Activated CD8-positive, alpha-beta T cell treated with anti-CD3 and anti-CD28 coated beads, Interleukin-2, amount 10 ng/mL, durations not matched to agents 7 days and 5 days (primary cell): ENCODE measurements around the gene ECT2L. TPM values are rescaled to one million over a fixed set of nuclear protein-coding genes. Genes with fewer than 3 reads are reported as not detected.
A peak's percentile ranks its signal among the peaks of the same experiment; 100 is the strongest.

Source experiments
- ATAC-seq: fragments of 150-1000 bp; cut with Tn5 transposase; one replicate; pipeline ENCODE4 v1.10.0; 2021; ENCODE audit warnings: moderate library complexity
- CTCF ChIA-PET: fragments of 350-600 bp; sonication (Branson Sonifier 250); formaldehyde crosslinking; loops from one replicate; lab custom pipeline; 2021; ENCODE audit warnings: antibody characterized with exemption; lab: Charles Lee
- POLR2A ChIA-PET: fragments of 350-600 bp; sonication (Branson Sonifier 250); formaldehyde crosslinking; loops from one replicate; lab custom pipeline; 2021; ENCODE audit warnings: antibody characterized with exemption; lab: Charles Lee
- DNase-seq: peaks from one replicate; pipeline ENCODE4 v3.0.0-alpha.2; 2020
- H3K27ac Mint-ChIP-seq: one replicate; pipeline ENCODE4 v1.8.0; 2021; ENCODE audit warnings: mild to moderate bottlenecking, mixed read lengths
- H3K27me3 Mint-ChIP-seq: one replicate; pipeline ENCODE4 v1.8.0; 2021; ENCODE audit warnings: low read depth, mixed read lengths
- H3K36me3 Mint-ChIP-seq: one replicate; pipeline ENCODE4 v1.8.0; 2021; ENCODE audit warnings: low read depth, mixed read lengths
- H3K4me1 Mint-ChIP-seq: one replicate; pipeline ENCODE4 v1.8.0; 2021; ENCODE audit warnings: low read depth, mixed read lengths
- H3K4me3 Mint-ChIP-seq: one replicate; pipeline ENCODE4 v1.8.0; 2021; ENCODE audit warnings: mild to moderate bottlenecking, mixed read lengths
- H3K9me3 Mint-ChIP-seq: one replicate; pipeline ENCODE4 v1.8.0; 2022; ENCODE audit warnings: mixed read lengths; ENCODE audit not compliant: insufficient read depth
- total RNA-seq, 2 experiments: library from RNA; stranded (reverse); gene quantifications; one replicate each; pipeline ENCODE4 v1.2.3, GENCODE V29; 2021

The ECT2L gene
- total RNA-seq, 2 experiments from 2014 or later: not detected

DNA sequence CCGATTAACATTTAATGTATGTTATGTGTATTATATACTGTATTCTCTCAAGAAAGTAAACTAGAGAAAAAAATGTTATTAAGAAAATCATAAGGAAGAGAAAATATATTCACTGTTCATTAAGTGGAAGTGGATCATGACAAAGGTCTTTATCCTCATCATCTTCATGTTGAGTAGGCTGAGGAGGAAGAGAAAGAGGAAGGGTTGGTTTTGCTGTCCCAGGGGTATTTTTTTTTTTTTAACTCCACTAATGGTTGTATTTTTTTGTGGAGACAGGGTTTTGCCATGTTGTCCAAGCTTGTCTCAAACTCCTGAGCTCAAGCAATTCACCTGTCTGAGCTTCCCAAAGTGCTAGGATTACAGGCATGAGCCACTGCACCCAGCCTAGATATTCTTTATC is 11.0 kb downstream of the ECT2L start:
- Mint-ChIP-seq H3K36me3 (no peaks in the 10 kb centered on the region), H3K27me3 (peaks cover 6% of the 10 kb centered on the region), H3K27ac (no peak overlapping the region), H3K4me3 (no peak overlapping the region), H3K9me3 (no peaks in the 10 kb centered on the region), H3K4me1 (peaks cover 3% of the 10 kb centered on the region)
- DNase-seq: no peak
- no peak for ATAC-seq
- CTCF ChIA-PET: no interaction called here
- POLR2A ChIA-PET: no interaction called here

DNA sequence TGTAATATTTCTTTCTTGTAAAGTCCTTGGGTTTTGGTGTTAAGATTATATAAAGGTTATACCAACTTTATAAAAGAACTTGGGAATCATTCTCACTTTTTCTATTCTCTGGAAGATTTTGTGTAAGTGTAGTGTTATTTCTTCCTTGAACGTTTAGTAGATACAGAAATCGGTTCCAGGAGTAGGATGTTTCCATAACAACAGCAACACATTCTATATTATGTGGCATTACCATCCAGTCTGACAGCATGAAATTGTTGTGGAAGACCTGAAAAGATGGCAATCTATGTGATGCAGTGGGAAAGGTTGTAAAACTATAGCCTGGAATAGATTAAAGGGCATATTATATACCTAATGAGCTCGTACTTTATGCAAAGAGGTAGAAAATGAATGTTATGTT is 13.8 kb downstream of the ECT2L start:
- H3K9me3 Mint-ChIP-seq: no peaks in the 10 kb centered on the region
- no peak overlapping the region for H3K4me3 Mint-ChIP-seq
- H3K4me1 Mint-ChIP-seq: peaks cover 3% of the 10 kb centered on the region
- H3K27me3 Mint-ChIP-seq: peaks cover 6% of the 10 kb centered on the region
- ChIA-PET POLR2A (no interaction called here), CTCF (no interaction called here)
- H3K36me3 Mint-ChIP-seq: no peaks in the 10 kb centered on the region
- no peak for DNase-seq
- H3K27ac Mint-ChIP-seq: no peak overlapping the region
- no peak for ATAC-seq

DNA sequence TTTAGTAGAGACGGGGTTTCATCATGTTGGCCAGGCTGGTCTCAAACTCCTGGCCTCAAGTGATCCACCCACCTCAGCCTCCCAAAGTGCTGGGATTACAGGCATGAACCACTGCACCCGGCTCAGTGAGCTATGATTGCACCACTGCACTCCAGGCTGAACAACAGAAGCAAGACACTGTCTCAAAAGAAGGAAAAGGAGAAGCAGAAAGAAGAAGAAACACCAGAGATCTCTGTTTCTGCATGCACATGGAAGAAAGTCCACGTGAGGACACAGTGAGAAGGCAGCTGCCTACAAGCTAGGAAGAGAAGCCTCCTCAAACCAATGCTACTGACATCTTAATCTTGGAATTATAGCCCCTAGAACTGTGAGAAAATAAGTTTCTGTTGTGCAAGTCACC is 16.0 kb downstream of the ECT2L start:
- Mint-ChIP-seq H3K36me3 (no peaks in the 10 kb centered on the region), H3K9me3 (no peaks in the 10 kb centered on the region), H3K4me3 (no peak overlapping the region), H3K27me3 (peaks cover 3% of the 10 kb centered on the region), H3K4me1 (peaks cover 8% of the 10 kb centered on the region), H3K27ac (no peak overlapping the region)
- DNase-seq (no peak), ATAC-seq (no peak)
- POLR2A ChIA-PET: no interaction called here
- CTCF ChIA-PET: no interaction called here

DNA sequence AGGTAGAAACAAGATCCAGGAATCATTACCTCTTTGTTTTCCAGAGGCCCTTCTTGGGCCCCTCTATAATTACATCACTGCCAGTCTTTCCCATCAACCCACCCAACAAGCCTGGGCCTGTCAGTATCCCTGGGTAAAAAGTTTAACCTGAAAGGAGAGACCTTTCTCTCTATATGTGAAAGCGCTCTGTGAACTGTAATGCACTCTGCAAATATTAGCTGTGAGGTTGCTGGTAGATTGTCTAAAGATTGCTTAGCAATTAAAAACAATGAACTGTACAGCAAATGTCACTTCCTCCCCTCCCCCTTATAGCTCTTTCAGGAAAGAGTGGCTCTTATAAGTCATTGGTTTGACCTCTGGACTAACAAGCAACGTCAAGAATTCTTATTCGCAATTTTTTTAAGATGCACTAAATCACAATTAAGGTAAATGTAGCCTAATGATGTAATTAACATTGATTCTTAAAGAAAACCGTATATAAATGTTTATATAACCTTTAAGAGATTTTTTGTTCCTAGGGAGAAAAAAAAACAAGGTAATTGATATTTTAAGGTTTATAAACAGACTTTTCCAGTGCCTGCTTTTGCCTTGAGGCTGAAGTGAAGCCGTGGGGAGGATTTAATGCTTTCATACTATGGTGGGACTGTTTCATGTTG is 18.4 kb downstream of the ECT2L start:
- POLR2A ChIA-PET: no interaction called here
- DNase-seq (no peak), ATAC-seq (no peak)
- no peak overlapping the region for H3K27ac Mint-ChIP-seq
- H3K27me3 Mint-ChIP-seq: no peaks in the 10 kb centered on the region
- CTCF ChIA-PET: interaction anchor here (0.7 to 2.5 kb wide), 5 partner anchors 69 to 555 kb away, joined by 3 to 19 read pairs (median 14); partner anchors contain the start of gene REPS1
- H3K9me3 Mint-ChIP-seq: no peaks in the 10 kb centered on the region
- H3K4me1 Mint-ChIP-seq: peaks cover 25% of the 10 kb centered on the region
- H3K4me3 Mint-ChIP-seq: no peak overlapping the region
- no peaks in the 10 kb centered on the region for H3K36me3 Mint-ChIP-seq

DNA sequence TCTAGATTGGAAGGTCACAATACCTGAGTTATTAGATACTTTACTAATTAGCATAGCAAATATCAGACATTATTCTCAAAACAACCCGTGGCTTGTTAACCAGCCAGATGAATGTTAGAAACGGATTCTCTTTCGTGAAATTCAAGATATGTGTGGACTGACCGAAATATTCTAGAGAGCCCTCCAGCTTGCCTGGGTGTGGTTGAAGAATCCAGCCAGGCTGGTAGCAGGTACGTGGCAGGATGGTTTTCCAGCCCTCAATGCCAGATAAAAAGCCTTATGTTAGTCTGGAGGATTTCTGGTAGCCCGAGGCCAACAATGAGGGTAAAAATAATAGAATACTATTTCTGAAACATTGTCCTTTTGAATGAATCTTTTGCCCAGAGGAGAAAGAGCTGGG is 19.3 kb downstream of the ECT2L start:
- Mint-ChIP-seq H3K27ac (no peak overlapping the region), H3K9me3 (no peaks in the 10 kb centered on the region), H3K4me3 (no peak overlapping the region), H3K4me1 (peaks cover 27% of the 10 kb centered on the region), H3K27me3 (no peaks in the 10 kb centered on the region), H3K36me3 (no peaks in the 10 kb centered on the region)
- DNase-seq: no peak
- no peak for ATAC-seq
- CTCF ChIA-PET: interaction anchor here (0.6 to 2.8 kb wide), 22 partner anchors 10 to 560 kb away, joined by 3 to 19 read pairs (median 4); partner anchors contain the start of genes CCDC28A, CITED2, ECT2L and REPS1
- POLR2A ChIA-PET: no interaction called here

DNA sequence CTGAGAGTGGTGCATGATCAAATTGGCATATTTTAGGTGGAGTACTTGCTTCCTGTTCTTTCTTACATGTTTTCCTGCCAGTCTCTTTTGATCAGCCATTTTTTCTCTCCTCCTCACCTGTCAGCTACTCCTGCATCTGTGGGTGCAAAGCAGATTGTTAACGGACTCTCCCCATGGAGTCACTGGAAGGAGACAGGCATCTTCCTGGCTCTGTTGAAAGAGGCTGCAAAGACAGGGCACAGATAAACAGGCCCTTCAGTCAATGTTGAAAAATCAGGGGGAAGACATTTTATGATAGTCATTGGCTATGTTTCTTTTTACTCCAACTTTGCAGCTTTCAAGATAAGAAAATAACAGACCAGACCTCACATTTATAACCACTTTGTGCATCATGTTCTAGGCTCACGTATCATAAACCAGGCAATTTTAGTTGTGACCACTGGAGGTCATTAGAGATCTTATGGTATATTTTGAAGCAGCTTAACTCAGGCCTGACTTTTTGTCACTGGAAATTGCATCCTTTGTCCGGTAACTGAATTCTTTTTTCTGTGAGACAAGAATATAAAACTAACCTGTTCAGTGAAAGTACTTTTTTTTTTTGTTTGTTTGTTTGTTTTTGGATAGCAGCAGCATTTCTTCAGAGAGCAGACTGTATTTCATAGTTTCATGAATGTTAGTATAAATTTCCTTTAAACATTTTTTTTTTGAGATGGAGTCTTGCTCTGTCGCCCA is 20.1 kb downstream of the ECT2L start:
- no peaks in the 10 kb centered on the region for H3K36me3 Mint-ChIP-seq
- peaks cover 25% of the 10 kb centered on the region for H3K4me1 Mint-ChIP-seq
- H3K27me3 Mint-ChIP-seq: no peaks in the 10 kb centered on the region
- H3K27ac Mint-ChIP-seq: peak overlapping the region; percentile 32
- no peaks in the 10 kb centered on the region for H3K9me3 Mint-ChIP-seq
- CTCF ChIA-PET: interaction anchor here (0.6 to 2.8 kb wide), 38 partner anchors 9 to 717 kb away, joined by 3 to 19 read pairs (median 3); partner anchors contain the start of genes CCDC28A, CITED2, ECT2L and REPS1
- POLR2A ChIA-PET: interaction anchor here (0.7 kb wide), 1 partner anchor 447 kb away, joined by 4 read pairs; no protein-coding TSS in a partner anchor
- ATAC-seq (peak; percentile 85), DNase-seq (peak; percentile 25)
- H3K4me3 Mint-ChIP-seq: no peak overlapping the region

DNA sequence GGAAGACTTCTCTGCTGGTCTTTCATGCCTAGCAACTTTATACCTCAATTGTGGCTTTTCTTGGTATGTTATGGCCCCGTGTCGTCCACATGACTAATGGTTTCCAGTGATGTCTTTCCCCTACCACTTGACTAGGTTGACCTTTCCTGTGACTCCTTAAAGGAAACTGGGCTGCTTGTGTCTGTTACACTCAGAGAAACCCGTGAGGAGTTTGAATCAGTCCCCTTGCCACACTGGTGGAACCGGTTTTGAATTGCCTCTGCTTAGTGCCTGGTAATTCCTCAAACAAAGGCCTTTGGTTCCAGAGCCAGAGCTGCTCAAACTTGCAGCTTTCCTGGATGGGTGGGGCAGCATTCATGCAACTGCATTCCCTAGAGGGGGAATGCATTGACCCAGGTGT is 21.9 kb downstream of the ECT2L start:
- DNase-seq (peak; percentile 21), ATAC-seq (no peak)
- Mint-ChIP-seq H3K27me3 (no peaks in the 10 kb centered on the region), H3K9me3 (no peaks in the 10 kb centered on the region), H3K36me3 (no peaks in the 10 kb centered on the region), H3K4me1 (peaks cover 24% of the 10 kb centered on the region), H3K4me3 (no peak overlapping the region), H3K27ac (no peak overlapping the region)
- ChIA-PET CTCF (interaction anchor here (0.9 to 2.8 kb wide), 5 partner anchors 168 to 547 kb away, joined by 3 to 19 read pairs (median 8); no protein-coding TSS in a partner anchor), POLR2A (no interaction called here)

DNA sequence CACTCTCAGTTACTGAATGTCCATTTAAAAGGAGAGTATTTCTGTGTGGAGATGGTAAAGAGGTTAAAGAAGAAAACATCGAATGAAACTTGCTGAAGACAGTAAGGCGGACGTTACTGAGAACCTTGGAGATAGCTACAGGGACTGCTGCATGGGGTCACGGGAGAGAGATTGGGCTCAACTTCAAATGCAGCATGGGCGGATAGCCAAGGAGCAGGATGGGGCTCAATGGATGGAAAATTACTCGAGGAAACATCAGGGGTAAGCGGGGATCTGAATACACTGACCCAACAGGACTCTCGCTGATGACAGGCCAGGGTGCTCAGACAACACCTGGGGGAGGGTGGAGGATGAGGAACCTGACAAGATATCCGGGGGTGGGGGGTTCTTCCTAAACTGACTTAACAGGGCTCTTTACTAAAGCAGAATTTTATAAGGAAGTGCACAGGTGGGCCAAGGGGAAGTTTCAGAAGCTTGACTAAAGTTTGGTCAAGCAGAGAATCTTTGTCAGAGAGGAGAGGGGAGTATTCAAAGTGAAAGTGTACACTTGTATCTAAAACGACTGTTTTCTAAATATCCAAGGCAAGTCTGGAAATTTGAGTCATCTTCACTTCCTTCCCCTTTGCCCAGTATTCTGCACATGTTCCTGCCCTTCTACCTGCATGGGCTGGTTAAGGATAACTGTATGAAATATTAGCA is 22.8 kb downstream of the ECT2L start:
- CTCF ChIA-PET: interaction anchor here (0.9 to 2.4 kb wide), 6 partner anchors 75 to 546 kb away, joined by 3 to 9 read pairs (median 5); no protein-coding TSS in a partner anchor
- peaks cover 24% of the 10 kb centered on the region for H3K4me1 Mint-ChIP-seq
- DNase-seq (no peak), ATAC-seq (peak; percentile 24)
- no peaks in the 10 kb centered on the region for H3K36me3 Mint-ChIP-seq
- H3K9me3 Mint-ChIP-seq: no peaks in the 10 kb centered on the region
- no peak overlapping the region for H3K27ac Mint-ChIP-seq
- no peaks in the 10 kb centered on the region for H3K27me3 Mint-ChIP-seq
- POLR2A ChIA-PET: no interaction called here
- H3K4me3 Mint-ChIP-seq: no peak overlapping the region

DNA sequence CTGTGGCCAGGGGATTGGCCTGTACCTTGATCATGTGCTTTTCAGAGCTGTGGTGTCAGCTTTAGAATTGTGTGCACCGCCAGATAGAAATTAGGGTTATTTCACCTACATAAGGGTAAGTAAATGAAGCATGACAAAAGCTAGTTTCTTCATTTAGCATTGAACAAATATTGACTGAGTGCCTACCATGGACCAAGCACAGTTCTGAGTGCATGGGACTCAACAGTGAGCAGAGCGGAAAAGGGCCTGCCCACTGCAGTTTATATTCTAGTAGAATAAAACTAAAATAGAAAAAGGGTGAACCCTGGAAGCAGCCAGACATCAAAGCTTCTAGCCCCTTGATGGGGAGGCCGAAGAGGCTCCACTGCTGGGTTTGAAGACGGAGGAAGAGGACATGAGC is 25.6 kb downstream of the ECT2L start:
- Mint-ChIP-seq H3K27me3 (no peaks in the 10 kb centered on the region), H3K27ac (no peak overlapping the region)
- no peak for ATAC-seq

DNA sequence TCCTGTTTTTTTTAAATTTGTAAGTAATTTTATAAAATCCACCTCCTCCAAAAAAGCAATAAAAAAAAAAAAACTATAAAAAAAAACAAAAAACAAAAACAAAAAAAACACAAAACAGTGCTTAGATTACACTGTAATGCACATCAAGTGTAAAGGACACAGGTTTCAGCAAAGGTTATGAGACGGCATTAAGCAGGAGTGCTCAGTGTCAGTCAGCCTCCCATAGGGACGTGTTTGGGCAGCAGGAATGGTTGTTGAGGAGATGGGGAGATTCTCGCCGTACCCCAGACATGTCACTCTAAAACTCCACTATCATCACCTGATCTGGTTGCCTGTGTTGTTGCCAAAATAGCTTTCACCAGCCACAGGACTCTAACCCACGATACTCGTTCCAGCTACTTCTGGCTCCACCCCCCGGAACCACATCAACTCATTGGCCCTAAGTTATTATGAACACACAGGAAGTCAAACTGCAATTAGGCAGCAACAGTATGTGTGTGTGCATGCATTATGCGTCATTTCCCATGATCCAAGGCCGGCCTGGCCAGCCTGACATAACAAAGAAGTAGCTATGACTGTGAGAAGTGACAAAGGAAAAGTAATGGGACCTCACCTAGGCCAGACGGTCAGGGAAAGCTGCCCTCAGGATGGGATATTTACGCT is 28.7 kb downstream of the ECT2L start:
- H3K27me3 Mint-ChIP-seq: no peaks in the 10 kb centered on the region
- no peak overlapping the region for H3K27ac Mint-ChIP-seq
- ATAC-seq (peak; percentile 80), DNase-seq (peak; percentile 53)
- H3K36me3 Mint-ChIP-seq: no peaks in the 10 kb centered on the region
- H3K4me1 Mint-ChIP-seq: peaks cover 5% of the 10 kb centered on the region
- H3K4me3 Mint-ChIP-seq: no peak overlapping the region
- no peaks in the 10 kb centered on the region for H3K9me3 Mint-ChIP-seq
- ChIA-PET POLR2A (interaction anchor here (0.6 to 1.0 kb wide), 2 partner anchors 162 to 282 kb away, joined by 4 read pairs; no protein-coding TSS in a partner anchor), CTCF (interaction anchor here (0.8 kb wide), 1 partner anchor 9 kb away, joined by 3 read pairs; no protein-coding TSS in a partner anchor)

More for the DNA sequence above, 25.6 kb downstream of the ECT2L start:
- no peak for DNase-seq
- no peaks in the 10 kb centered on the region for H3K36me3 Mint-ChIP-seq
- peaks cover 24% of the 10 kb centered on the region for H3K4me1 Mint-ChIP-seq
- H3K9me3 Mint-ChIP-seq: no peaks in the 10 kb centered on the region
- ChIA-PET POLR2A (no interaction called here), CTCF (interaction anchor here (0.8 to 1.3 kb wide), 2 partner anchors 543 to 548 kb away, joined by 3 read pairs; no protein-coding TSS in a partner anchor)
- H3K4me3 Mint-ChIP-seq: no peak overlapping the region

DNA sequence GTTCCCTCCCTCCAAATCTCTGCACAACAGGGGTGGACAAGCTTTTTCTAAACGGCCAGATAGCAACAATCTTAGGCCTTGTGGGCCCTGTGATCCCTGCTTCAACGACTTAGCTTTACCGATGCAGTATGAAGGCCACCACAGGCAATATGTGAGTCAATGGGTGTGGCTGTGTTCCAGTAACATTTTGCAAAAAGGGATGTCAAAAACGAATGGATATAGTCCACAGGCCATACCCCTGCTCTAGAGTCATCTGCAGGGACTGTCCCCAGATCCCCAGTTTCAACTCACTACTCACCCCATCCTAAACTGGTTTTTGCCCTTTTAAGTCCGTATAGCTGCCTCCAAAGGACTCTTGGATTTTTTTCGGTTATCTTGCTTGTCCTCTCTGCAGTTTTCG is 34.4 kb downstream of the ECT2L start:
- Mint-ChIP-seq H3K4me3 (no peak overlapping the region), H3K27ac (no peak overlapping the region), H3K4me1 (no peaks in the 10 kb centered on the region), H3K9me3 (no peaks in the 10 kb centered on the region), H3K36me3 (no peaks in the 10 kb centered on the region), H3K27me3 (no peaks in the 10 kb centered on the region)
- DNase-seq (no peak), ATAC-seq (no peak)
- CTCF ChIA-PET: no interaction called here
- POLR2A ChIA-PET: no interaction called here
